ENCODE measurements around the gene LRMDA. TPM values are rescaled to one million over a fixed set of nuclear protein-coding genes. Genes with fewer than 3 reads are reported as not detected.

The LRMDA gene
- total and polyA plus RNA-seq, 2 of the 4 experiments (the other 2 are of a cell fraction) = 0.07 TPM; not detected in 1

- H3K18ac ChIP-seq (ENCODE audit: low read depth, low read length) = no peak overlapping the region
- no peak overlapping the region for H3K4ac ChIP-seq (ENCODE audit: low read depth, low read length)
- no peak overlapping the region for H2BK5ac ChIP-seq (ENCODE audit: low read depth, low read length, poor library complexity, severe bottlenecking)
- DNase-seq (no peak), ATAC-seq (ENCODE audit: low read depth) (no peak)
- H3K27me3 ChIP-seq (ENCODE audit: control insufficient read depth, insufficient read depth, low read length) = peaks cover 2% of the 10 kb centered on the region; the same call in 1 of the 2 replicates
- no peak overlapping the region for H3K9ac ChIP-seq (ENCODE audit: low read depth, low read length)
- no peak overlapping the region for H4K8ac ChIP-seq (ENCODE audit: low read depth in 2 of 2, low read length in 2 of 2)
- H3K9me1 ChIP-seq (ENCODE audit: insufficient read depth, low read length) = no peaks in the 10 kb centered on the region
- ChIA-PET POLR2A (ENCODE audit: unreplicated experiment) (no interaction called here), CTCF (no interaction called here)
- H2BK120ac ChIP-seq (ENCODE audit: low read depth, low read length) = no peak overlapping the region
- no peak overlapping the region for H3K4me2 ChIP-seq (ENCODE audit: low read depth, low read length)
- H4K5ac ChIP-seq (ENCODE audit: low read depth, low read length) = no peak overlapping the region
- no peak overlapping the region for H3K14ac ChIP-seq (replicated peaks; ENCODE audit: low read depth, low read length)
- H2AK9ac ChIP-seq (replicated peaks; ENCODE audit: low read depth, low read length, poor library complexity) = no peak overlapping the region
- no peak overlapping the region for H4K91ac ChIP-seq (ENCODE audit: insufficient read depth, low read depth, low read length)
- no peak overlapping the region for H3K23ac ChIP-seq (ENCODE audit: low read depth, low read length)
- H3K36me3 ChIP-seq (ENCODE audit: control insufficient read depth, insufficient read depth, low read length) = no peaks in the 10 kb centered on the region
- BruUV-seq (replicated peaks) = no TSS peak
- no peak overlapping the region for H2BK15ac ChIP-seq (ENCODE audit: low read depth, low read length)
- dilution Hi-C loops (cut with HindIII; ENCODE audit: low sequenced_read_pairs, unreplicated experiment) = no loop called here
- TF ChIP-seq MAFK (IDR thresholded peaks at IDR 0.05; ENCODE audit: low read depth, low read length) = no peak
- TF ChIP-seq USF2 (IDR thresholded peaks at IDR 0.05; ENCODE audit: low read depth, low read length) = no peak
- TF ChIP-seq MAZ (IDR thresholded peaks at IDR 0.05; ENCODE audit: borderline replicate concordance, low read depth, low read length) = no peak
- TF ChIP-seq ELK1 (IDR thresholded peaks at IDR 0.05; ENCODE audit: borderline replicate concordance, low read depth, low read length) = no peak
- no peak for TF ChIP-seq FOS (IDR thresholded peaks at IDR 0.05; ENCODE audit: low read depth, low read length)
- TF ChIP-seq MXI1 (IDR thresholded peaks at IDR 0.05; ENCODE audit: borderline replicate concordance, low read depth, low read length) = no peak
- no peak for TF ChIP-seq SMC3 (IDR thresholded peaks at IDR 0.05; ENCODE audit: low read depth, low read length)
- no peak for TF ChIP-seq RAD21 (IDR thresholded peaks at IDR 0.05; ENCODE audit: low read length)
- TF ChIP-seq RCOR1 (IDR thresholded peaks at IDR 0.05; ENCODE audit: insufficient replicate concordance, low read length) = no peak
- no peak for TF ChIP-seq CEBPB (IDR thresholded peaks at IDR 0.05; ENCODE audit: low read depth, low read length)
- no peak for TF ChIP-seq BHLHE40 (IDR thresholded peaks at IDR 0.05; ENCODE audit: low read depth, low read length)
- TF ChIP-seq CTCF (conservative IDR thresholded peaks at IDR 0.05; ENCODE audit: low read depth, low read length) = no peak
- no peak for TF ChIP-seq NFE2L2 (IDR thresholded peaks at IDR 0.05; ENCODE audit: low read depth, low read length)
- no peak for TF ChIP-seq POLR2A (IDR thresholded peaks at IDR 0.05; ENCODE audit: low read depth, low read length)
- TF ChIP-seq CHD1 (IDR thresholded peaks at IDR 0.05; ENCODE audit: low read depth, low read length) = no peak
- TF ChIP-seq RFX5 (IDR thresholded peaks at IDR 0.05; ENCODE audit: low read depth, low read length) = no peak
- H2BK20ac ChIP-seq (ENCODE audit: low read depth, low read length) = no peak overlapping the region
- H2AFZ ChIP-seq (replicated peaks; ENCODE audit: low read length, poor library complexity) = no peak overlapping the region
- H3K9me3 ChIP-seq (ENCODE audit: control insufficient read depth, insufficient read depth, low read length) = no peaks in the 10 kb centered on the region
- H3K4me1 ChIP-seq (ENCODE audit: control insufficient read depth, insufficient read depth, low read length) = no peaks in the 10 kb centered on the region
- intact Hi-C loops (cut with micrococcal nuclease) = no loop called here
- no peak overlapping the region for H3K56ac ChIP-seq (ENCODE audit: extremely low read depth, insufficient read depth, low read length)
- WGBS, 2 experiments (ENCODE audit: extremely low coverage in 2 of 2, insufficient read length in 1 of 2) = no CpG with 5 or more reads among the region's 2 CpGs
- H3K79me1 ChIP-seq (ENCODE audit: low read depth in 1 of 2, low read length in 2 of 2) = no peaks in the 10 kb centered on the region
- H3K4me3 ChIP-seq (ENCODE audit: insufficient read depth, low read depth, low read length) = no peak overlapping the region
- no peak overlapping the region for H2AK5ac ChIP-seq (ENCODE audit: low read depth, low read length)
- in situ Hi-C loops (cut with MboI; ENCODE audit: low sequenced_read_pairs) = no loop called here
- H3K27ac ChIP-seq (ENCODE audit: insufficient read depth, low read length) = no peak overlapping the region
- H4K20me1 ChIP-seq (ENCODE audit: insufficient read depth, low read length) = no peaks in the 10 kb centered on the region
Observed at GRCh38 chr10:75733135-75733890, 301.9 kb downstream of the LRMDA start.

Measured in IMR-90 (cell line).